Trophoblast cell (in vitro differentiated cells and primary cell): ENCODE results near the gene CCK.
A peak's percentile ranks its signal among the peaks of the same experiment; 100 is the strongest.

Experiments
- DNase-seq, 2 donors: peaks; one replicate each; pipeline ENCODE4 v3.0.0-alpha.2; 2016
- H2AFZ ChIP-seq: 2 replicates; pipeline ENCODE4 v1.6.1; 2013; ENCODE audit warnings: low read length, moderate library complexity, mild to moderate bottlenecking; ENCODE audit not compliant: insufficient read depth, poor library complexity
- H2AK5ac ChIP-seq: 2 replicates; pipeline ENCODE4 v1.6.1; 2013; ENCODE audit warnings: mild to moderate bottlenecking, low read length
- H2BK120ac ChIP-seq: 2 replicates; pipeline ENCODE4 v1.6.1; 2013; ENCODE audit warnings: low read length, mild to moderate bottlenecking, moderate library complexity; ENCODE audit not compliant: insufficient read depth, poor library complexity
- H2BK12ac ChIP-seq: 2 replicates; pipeline ENCODE4 v1.6.1; 2013; ENCODE audit warnings: mild to moderate bottlenecking, low read length, moderate library complexity
- H2BK5ac ChIP-seq: 2 replicates; pipeline ENCODE4 v1.6.1; 2013; ENCODE audit warnings: low read length, low read depth, moderate library complexity, mild to moderate bottlenecking; ENCODE audit not compliant: poor library complexity
- H3K14ac ChIP-seq: 2 replicates; pipeline ENCODE4 v1.6.1; 2013; ENCODE audit warnings: mild to moderate bottlenecking, low read length
- H3K18ac ChIP-seq: 2 replicates; pipeline ENCODE4 v1.6.1; 2013; ENCODE audit warnings: mild to moderate bottlenecking, low read length
- H3K23ac ChIP-seq: 2 replicates; pipeline ENCODE4 v1.6.1; 2013; ENCODE audit warnings: low read length
- H3K27ac ChIP-seq: 2 replicates; pipeline ENCODE4 v1.5.1; 2013; ENCODE audit warnings: low read depth, mild to moderate bottlenecking, inconsistent platforms, low read length, moderate library complexity
- H3K27me3 ChIP-seq: 2 replicates; pipeline ENCODE4 v1.6.1; 2013; ENCODE audit warnings: inconsistent platforms, mild to moderate bottlenecking, low read length, moderate library complexity; ENCODE audit not compliant: insufficient read depth
- H3K36me3 ChIP-seq, 2 experiments: 1 replicate in 1 of 2; 2 replicates in 1 of 2; pipeline ENCODE4 v1.6.1; 2013; ENCODE audit warnings: low read length in 2 of 2, mild to moderate bottlenecking in 2 of 2, moderate library complexity in 1 of 2; ENCODE audit not compliant: insufficient read depth in 2 of 2, control insufficient read depth in 1 of 2
- H3K4ac ChIP-seq: 2 replicates; pipeline ENCODE4 v1.6.1; 2013; ENCODE audit warnings: low read depth, mild to moderate bottlenecking, low read length, moderate library complexity
- H3K4me1 ChIP-seq, 2 experiments: 1 replicate in 1 of 2; 2 replicates in 1 of 2; pipeline ENCODE4 v1.6.1; 2013; ENCODE audit warnings: low read length in 2 of 2, mild to moderate bottlenecking in 2 of 2, moderate library complexity in 1 of 2; ENCODE audit not compliant: insufficient read depth in 2 of 2, control insufficient read depth in 1 of 2
- H3K4me2 ChIP-seq: 2 replicates; pipeline ENCODE4 v1.6.1; 2013; ENCODE audit warnings: inconsistent platforms, mild to moderate bottlenecking, low read length, moderate library complexity
- H3K4me3 ChIP-seq: 2 replicates; pipeline ENCODE4 v1.5.1; 2013; ENCODE audit warnings: mild to moderate bottlenecking, low read depth, low read length, inconsistent platforms
- H3K79me1 ChIP-seq: one replicate; pipeline ENCODE4 v1.6.1; 2013; ENCODE audit warnings: low read length
- H3K79me2 ChIP-seq: 2 replicates; pipeline ENCODE4 v1.6.1; 2013; ENCODE audit warnings: low read length, mild to moderate bottlenecking; ENCODE audit not compliant: control insufficient read depth, insufficient read depth, poor library complexity
- H3K9ac ChIP-seq: 2 replicates; pipeline ENCODE4 v1.6.1; 2013; ENCODE audit warnings: mild to moderate bottlenecking, low read length
- H3K9me3 ChIP-seq: 2 replicates; pipeline ENCODE4 v1.6.1; 2013; ENCODE audit warnings: low read depth, mild to moderate bottlenecking, control low read depth, inconsistent platforms, low read length; ENCODE audit not compliant: insufficient read depth
- H4K12ac ChIP-seq: 2 replicates; pipeline ENCODE4 v1.6.1; 2013; ENCODE audit warnings: low read depth, mild to moderate bottlenecking, low read length, moderate library complexity
- H4K8ac ChIP-seq: 2 replicates; pipeline ENCODE4 v1.6.1; 2013; ENCODE audit warnings: low read depth, mild to moderate bottlenecking, low read length, moderate library complexity
- H4K91ac ChIP-seq: one replicate; pipeline ENCODE4 v1.6.1; 2013; ENCODE audit warnings: low read depth, mild to moderate bottlenecking, low read length, moderate library complexity
- WGBS: extraction: QIAGEN DNeasy Blood & Tissue Kit; methylation state at CpG from one replicate; pipeline ENCODE4 v1.1.7; 2013; ENCODE audit warnings: missing lambda C conversion rate; ENCODE audit not compliant: insufficient read length, insufficient coverage; ENCODE audit errors: extremely low coverage; 5-methylcytosine and 5-hydroxymethylcytosine counted together

CCK gene

DNA sequence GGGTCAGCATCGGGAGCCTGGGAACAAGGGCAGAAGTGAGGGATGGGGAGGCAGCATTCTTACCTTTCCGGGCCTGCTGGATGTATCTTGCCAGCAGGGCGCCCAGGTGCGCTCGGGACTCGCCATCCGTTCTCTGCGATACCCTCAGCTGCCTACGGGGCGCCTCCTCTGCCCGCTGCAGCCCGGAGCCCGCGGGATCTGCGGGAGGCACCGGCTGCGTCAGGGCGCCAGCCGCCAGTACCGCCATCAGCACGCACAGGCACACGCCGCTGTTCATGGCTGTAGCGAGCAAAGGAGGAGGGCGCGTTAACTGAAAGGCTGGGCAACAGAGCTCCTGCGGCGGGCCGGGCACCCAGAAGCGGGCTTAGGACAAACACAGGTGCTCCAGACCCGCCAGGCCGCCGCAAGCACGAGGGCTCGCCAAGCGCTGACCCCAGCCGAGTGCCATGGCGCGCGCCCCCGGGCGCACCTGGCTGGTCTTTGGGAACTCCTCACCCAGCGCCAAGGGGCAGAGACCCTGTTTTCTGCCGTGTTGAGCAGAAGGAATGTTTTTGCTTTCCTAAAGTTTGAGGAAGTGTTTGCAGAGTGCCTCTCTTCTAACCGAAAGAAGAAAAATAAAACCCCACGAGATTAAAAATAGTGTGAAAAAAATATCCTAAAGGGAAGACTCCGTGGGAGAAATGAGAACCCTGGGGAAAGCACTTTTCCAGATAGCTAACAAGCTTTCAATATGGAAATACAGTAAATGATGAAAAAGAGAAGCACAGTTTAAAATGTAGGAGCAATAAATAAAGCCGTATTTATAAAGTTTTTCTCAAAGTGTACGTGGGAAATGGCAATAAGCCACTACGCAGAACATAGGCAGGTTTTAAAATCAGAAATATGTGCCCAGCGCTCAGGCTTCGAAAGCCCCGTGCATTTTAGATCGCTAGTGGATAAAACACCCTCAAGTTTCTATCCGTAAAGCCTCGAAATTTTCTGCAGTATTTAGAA is 2.3 kb downstream of the CCK start:
- Histone ChIP-seq H2AFZ (no peak overlapping the region), H3K4me1 (peaks cover 2 to 3% of the 10 kb centered on the region in 2 experiments), H3K4ac (no peak overlapping the region), H3K27ac (no peak overlapping the region), H3K79me2 (no peaks in the 10 kb centered on the region), H4K8ac (no peak overlapping the region), H4K12ac (no peak overlapping the region), H3K9ac (no peak overlapping the region), H3K27me3 (peaks cover 18% of the 10 kb centered on the region), H4K91ac (no peak overlapping the region), H3K79me1 (no peaks in the 10 kb centered on the region), H3K4me2 (peak overlapping the region; percentile 30), H3K4me3 (peak overlapping the region; percentile 49), H3K14ac (no peak overlapping the region), H3K9me3 (peaks cover 15% of the 10 kb centered on the region), H3K18ac (no peak overlapping the region), H2AK5ac (no peak overlapping the region), H2BK5ac (no peak overlapping the region), H3K36me3 (no peaks in the 10 kb centered on the region), H2BK12ac (no peak overlapping the region), H2BK120ac (no peak overlapping the region), H3K23ac (no peak overlapping the region)
- WGBS, result no CpG with 5 or more reads among the region's 56 CpGs
- peak; percentile 42 to 61 for DNase-seq

DNA sequence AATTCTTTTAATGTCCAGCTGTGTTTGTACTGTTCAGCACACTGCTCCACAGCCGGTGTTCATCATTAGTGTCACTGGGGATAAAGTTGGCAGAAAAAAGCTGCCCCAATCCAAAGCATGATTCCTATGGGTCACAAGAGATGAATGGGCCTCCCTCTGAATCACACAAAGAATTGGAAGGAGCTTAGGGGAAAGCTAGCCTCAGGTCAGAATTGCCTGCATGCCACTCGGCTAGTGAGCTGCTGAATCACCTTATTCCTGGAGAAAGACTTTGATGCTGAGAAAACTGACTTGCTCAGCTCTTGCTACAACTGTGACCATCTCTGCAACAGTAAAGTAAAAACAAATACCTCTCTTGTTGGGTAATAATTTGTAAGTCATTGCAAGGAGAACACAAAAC is 3.5 kb downstream of the CCK start:
- Histone ChIP-seq H2BK120ac (no peak overlapping the region), H3K79me2 (no peaks in the 10 kb centered on the region), H3K79me1 (no peaks in the 10 kb centered on the region), H2BK12ac (no peak overlapping the region), H2AFZ (no peak overlapping the region), H3K4me1 (peaks cover 2 to 3% of the 10 kb centered on the region in 2 experiments), H4K12ac (no peak overlapping the region), H4K8ac (no peak overlapping the region), H2AK5ac (no peak overlapping the region), H3K4me3 (no peak overlapping the region), H3K4ac (no peak overlapping the region), H3K23ac (no peak overlapping the region), H3K9me3 (peaks cover 12% of the 10 kb centered on the region), H4K91ac (no peak overlapping the region), H3K18ac (no peak overlapping the region), H3K36me3 (no peaks in the 10 kb centered on the region), H3K4me2 (no peak overlapping the region), H3K27ac (no peak overlapping the region), H3K27me3 (peaks cover 18% of the 10 kb centered on the region), H2BK5ac (no peak overlapping the region), H3K9ac (no peak overlapping the region), H3K14ac (no peak overlapping the region)
- DNase-seq, result peak; percentile 95 to 97
- no CpG with 5 or more reads among the region's 2 CpGs for WGBS

DNA sequence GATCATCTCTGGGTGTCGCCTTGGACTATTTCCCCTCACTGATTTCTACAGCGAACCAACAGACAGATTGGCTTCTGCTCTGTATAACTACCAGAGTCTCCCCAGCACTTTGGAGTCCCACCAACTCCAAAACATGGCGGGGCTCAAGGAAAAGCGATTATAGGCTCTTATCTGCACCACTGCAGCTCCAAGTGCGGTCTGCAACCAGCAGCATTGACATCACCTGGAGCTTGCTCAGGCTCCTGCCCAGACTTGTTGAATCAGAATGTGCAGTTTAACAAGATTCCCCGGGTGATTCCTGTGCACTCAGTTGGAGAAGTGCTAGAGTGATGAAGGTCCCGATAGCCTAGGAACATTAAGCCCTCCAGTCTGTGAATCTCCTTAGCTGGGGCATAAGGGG is 9.0 kb downstream of the CCK start:
- Histone ChIP-seq H3K36me3 (no peaks in the 10 kb centered on the region), H4K8ac (no peak overlapping the region), H3K9me3 (peaks cover 2% of the 10 kb centered on the region), H2AFZ (no peak overlapping the region), H3K27me3 (no peaks in the 10 kb centered on the region), H3K23ac (no peak overlapping the region), H4K12ac (no peak overlapping the region), H3K14ac (no peak overlapping the region), H2BK5ac (no peak overlapping the region), H2BK120ac (no peak overlapping the region), H3K4ac (no peak overlapping the region), H3K4me2 (no peak overlapping the region), H3K27ac (no peak overlapping the region), H4K91ac (no peak overlapping the region), H3K79me2 (no peaks in the 10 kb centered on the region), H3K18ac (no peak overlapping the region), H3K79me1 (no peaks in the 10 kb centered on the region), H2AK5ac (no peak overlapping the region), H3K4me3 (no peak overlapping the region), H3K4me1 (peaks cover 0 to 4% of the 10 kb centered on the region in 2 experiments), H3K9ac (no peak overlapping the region), H2BK12ac (no peak overlapping the region)
- peak; percentile 73 to 79 for DNase-seq
- WGBS, result no CpG with 5 or more reads among the region's 7 CpGs

DNA sequence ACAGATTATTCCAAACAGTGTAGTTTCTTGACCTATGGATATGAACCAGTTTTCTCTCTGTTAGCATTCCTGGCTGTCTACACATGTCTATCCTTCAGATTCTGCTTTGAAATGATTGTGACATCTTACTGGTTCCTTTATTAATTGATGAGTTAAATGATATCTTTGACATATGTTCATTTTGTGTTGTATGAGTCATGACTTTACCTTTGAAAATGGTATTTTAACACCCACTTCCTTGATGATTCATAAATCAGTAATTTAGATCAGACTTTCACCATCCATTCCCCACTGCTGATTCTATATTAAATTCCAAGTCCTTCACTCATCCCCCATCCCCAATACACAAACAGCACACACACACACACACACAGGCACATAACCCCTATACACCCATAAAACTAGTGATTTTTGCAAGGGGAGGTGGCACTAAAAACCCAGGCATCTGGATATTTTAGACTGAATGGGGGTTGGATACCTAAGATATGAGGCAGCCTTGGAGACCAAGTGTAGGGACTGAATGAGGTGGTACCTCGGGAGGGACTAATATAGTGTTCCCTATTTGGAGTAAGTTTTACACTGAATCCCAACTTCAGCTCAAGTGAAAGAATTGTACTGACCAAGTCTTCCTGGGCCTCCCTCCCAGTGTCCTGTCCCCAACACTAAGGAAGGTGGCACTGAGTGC is 9.7 kb downstream of the CCK start:
- Histone ChIP-seq H2AFZ (no peak overlapping the region), H3K27me3 (no peaks in the 10 kb centered on the region), H2BK5ac (no peak overlapping the region), H3K36me3 (no peaks in the 10 kb centered on the region), H3K4me3 (no peak overlapping the region), H3K9ac (no peak overlapping the region), H3K4ac (no peak overlapping the region), H4K12ac (no peak overlapping the region), H3K23ac (no peak overlapping the region), H3K79me2 (no peaks in the 10 kb centered on the region), H3K9me3 (peaks cover 2% of the 10 kb centered on the region), H2BK120ac (no peak overlapping the region), H3K18ac (no peak overlapping the region), H3K4me1 (peaks cover 0 to 4% of the 10 kb centered on the region in 2 experiments), H3K79me1 (no peaks in the 10 kb centered on the region), H3K14ac (no peak overlapping the region), H4K91ac (peak overlapping the region; percentile 25), H2BK12ac (no peak overlapping the region), H3K27ac (no peak overlapping the region), H3K4me2 (no peak overlapping the region), H4K8ac (no peak overlapping the region), H2AK5ac (no peak overlapping the region)
- peak in 1 of 2 donors; percentile 66 for DNase-seq
- WGBS, result no CpG with 5 or more reads among the region's 1 CpG
